Stimulated activated CD4-positive, alpha-beta T cell treated with anti-CD3 and anti-CD28 coated beads, TNF-alpha, amount 100 ng/mL, for 24 hours (primary cell): ENCODE data around the gene IQSEC2.

ENCODE experiments used
- DNase-seq, 3 experiments: peaks; one replicate each; pipeline ENCODE4 v3.0.0-alpha.2; 2020; ENCODE audit warnings: low read depth in 3 of 3

IQSEC2 gene

DNA sequence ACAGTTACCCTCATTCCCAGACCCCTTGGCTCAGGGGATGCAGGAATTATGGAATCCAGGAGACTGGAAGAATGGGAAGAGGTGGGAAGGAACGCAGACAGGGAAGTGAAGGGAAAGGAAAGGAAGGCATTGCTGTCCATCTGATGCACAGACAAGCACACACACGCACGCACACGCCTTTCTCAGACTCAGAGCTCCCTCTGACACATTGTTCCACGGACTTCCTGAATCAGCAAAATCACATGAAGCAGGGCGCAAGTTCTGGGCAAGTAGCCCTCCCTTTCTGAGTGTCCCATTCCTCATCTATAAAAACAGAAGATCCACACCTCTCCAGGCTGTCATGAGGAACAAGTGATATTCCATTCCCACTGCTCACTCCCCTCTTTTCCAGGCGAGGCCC lies 13.2 kb downstream of the IQSEC2 start:
- DNase-seq = no peak

DNA sequence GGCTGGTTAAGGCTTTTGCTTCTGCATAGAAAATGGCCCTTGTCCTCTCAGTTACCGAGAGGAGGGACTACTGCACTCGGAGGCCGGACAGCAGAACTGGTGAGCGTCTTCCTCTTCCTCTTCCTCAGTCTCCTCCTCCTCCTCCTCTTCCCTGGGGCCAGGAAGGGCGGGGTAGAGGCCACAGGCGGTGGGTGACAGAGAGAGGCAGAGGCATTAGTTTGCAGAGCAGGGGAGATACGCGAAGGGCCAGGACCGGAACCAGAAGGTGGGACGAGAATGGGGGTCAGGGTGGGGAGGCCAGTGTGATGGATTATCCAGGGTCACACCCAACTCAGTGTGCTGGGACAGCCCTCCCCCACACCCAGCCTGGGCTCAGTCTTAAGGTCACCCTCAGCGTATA lies 14.5 kb downstream of the IQSEC2 start:
- no peak for DNase-seq

DNA sequence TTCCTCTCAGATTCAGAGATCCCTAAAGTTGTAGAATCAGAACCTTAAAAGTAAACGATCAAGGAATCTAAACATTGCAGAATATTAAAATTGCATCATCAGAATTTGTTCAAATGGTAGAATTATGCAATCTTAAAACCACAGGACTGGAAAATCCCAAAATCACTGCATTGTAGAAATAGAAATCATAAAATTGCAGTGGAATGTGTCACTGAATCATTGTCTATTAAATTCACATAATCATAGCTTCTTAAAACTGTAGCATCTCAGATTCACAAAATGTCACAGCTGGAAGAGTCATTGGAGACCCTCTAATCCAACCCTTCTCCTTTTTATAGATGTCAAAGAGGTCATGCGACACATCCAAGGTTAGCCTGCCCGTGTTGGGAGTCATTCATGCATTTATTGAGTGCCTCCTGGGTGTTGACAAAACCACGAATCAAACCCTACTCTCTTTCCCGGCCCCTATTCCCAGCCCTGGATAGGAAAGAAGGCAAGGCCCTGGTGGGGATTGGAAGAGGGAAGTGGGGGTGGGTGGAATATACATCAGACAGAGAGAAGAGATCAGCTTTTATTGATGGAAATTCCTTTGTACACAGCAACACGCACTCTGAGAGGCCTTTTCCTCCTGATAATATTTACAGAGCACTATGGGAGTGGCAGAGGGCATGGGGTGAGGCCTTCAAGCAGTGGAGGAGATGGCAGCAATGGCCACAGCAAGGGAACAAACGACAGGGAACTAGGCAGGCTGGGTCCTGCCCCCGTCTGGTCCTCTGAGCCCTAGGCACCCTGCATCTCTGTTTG lies 15.4 kb downstream of the IQSEC2 start:
- DNase-seq = no peak

DNA sequence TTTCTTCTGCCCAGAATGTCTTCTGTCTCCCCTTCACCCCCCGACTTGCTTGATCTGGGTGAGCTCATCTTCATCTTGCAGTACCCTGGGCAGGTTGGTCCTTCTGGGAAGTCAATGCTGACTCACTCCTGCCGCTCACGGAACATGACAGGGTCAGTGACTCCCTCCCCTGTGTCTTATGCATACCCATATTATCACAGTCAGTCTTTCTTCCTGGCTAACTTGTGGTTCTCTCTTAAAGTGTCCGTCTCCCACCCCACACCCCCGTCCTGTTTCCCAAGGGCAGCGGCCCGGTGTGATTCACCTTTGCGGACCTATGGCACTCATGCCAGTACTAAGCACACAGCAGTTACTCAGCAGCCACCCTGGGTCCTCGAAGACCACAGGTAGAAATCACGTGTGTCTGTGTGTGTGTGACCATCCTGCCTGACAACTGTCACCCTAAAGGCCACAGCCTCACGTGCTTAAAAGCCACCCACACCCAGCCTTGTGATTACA lies 17.7 kb downstream of the IQSEC2 start:
- DNase-seq = peak in 1 of 3 experiments; percentile 53

DNA sequence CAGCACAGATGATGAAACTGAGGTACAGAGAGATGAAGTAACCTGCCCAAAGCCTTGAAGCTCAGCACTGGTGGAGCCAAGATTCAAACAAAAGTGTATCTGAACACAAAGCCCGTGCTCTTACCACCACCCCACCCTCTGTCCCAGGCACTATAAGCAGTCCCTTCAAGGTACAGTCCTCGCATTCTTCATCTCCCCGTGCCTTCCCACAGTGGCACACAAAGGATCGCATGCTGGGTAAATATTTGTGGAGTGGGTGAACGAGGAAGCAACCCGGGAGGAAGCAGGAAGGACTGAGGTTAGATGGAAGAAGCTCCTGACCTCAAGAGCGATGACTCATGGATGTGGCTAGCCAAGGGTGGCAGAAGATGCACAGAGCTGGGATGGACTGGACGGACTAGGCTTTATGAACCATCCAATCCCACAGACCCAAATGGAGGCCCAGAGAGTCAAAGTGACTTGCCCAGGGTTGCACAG lies 18.4 kb downstream of the IQSEC2 start:
- DNase-seq = no peak

DNA sequence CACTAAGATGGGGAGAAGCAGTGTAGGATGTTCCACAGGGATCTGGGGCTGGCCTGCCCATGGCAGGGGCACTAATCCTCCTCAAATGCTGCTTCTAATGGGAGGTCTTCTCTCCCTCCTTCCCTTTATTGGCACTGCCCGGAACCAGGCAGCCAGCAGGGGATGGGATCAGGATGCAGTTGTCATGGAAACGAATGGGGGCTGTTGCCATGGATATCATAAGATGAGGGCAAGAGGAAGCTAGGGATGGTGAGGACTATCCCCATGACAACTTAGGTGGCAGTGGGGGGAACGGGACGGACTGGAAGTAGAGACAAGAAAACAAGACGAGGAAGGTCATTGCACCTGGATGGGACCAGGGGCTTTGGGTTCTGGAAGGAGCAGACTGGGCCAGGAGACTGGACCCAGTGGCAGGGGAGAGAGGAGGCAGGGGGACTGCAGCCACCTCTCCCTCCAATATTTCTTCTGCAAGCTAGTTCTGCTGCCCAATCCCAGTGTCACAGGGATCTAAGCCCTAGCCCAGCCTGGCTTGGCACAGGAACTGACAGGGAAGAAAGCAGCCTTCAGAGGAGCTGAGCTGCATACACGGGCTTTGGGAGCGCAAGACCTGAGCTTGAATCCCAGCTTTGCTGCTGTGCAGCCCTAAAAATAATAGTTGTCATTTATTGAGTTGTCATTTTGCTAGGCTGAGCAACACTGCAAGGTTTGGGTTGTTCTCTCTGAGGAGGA lies 19.0 kb downstream of the IQSEC2 start:
- DNase-seq = no peak

DNA sequence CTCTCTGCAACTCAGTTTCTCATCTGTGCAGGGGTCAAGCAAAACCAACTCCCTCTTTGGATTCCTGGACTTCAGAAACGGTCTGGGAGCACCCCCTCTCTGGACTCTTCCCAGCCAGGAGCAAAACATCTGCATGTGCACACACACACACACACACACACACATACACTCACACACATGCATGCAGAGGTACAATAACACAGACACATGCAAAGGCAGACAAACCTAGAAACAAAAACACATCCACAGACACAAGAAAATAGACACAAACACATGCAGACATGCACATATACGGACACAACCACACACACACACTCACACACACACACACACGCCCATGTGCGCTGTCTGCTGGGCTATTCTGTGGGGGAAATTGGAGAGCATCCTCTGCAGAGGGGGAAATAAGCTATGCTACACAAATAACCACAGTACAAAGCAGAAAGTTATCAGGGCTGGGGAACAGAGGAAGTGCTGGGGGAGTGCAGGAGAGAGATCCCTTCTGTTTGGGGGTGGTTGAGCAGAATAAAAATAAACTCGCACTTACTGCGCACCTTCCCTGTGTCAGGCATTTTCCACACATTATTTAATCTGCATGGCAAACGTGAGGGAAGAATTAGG lies 19.9 kb downstream of the IQSEC2 start:
- no peak for DNase-seq

DNA sequence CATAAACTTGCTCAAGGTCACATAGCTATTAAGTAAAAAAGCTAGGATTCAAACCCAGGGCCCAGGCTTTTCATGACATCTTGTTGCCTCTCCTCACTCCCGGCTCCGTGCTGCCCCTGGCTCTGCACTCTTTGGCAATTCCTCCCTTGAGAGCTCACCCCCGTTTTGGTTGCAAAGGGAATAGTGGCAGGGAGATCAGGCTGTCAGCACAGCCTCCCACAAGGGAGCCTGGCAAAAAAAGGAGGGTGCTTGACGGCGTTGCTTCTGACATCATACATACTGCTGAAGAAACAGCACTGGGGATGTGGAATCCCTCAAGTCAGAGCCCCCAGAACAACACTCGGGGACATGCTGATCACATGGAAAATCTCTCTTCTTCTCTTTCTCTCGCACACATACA lies 20.5 kb downstream of the IQSEC2 start:
- no peak for DNase-seq

DNA sequence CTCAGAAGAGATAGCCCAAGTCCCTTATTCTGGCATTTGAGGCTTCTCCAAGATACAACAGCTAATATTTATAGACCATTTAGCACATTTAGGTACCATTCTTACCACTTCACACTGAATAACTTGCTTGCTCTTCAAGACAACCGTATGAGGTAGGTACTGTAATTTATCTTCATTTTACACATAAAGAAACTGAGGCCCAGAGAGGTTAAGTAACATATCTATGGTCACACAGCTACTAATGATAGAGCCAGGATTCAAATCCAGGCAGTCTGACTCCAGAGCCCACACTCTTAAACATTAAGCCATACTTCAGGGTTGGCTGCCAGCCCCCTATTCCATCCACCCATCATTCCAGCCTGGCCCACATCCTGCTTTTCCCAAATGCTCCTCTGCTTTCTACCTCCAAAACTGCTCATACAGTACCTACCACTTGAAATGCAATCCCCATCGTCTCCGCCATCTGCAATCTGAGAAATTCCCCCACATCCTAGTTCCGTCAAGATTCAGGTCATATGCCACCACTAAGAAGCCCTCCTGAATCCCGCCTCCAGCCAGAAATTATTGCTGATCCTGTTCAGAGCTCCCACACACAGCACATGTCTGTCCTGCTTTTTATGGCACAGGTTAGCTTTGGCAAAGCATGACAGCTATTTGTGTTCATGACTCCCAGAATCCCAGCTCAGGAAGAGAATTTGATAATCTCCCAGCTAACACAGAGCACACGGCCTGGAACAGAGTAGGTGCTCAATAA lies 23.5 kb downstream of the IQSEC2 start:
- DNase-seq = no peak

DNA sequence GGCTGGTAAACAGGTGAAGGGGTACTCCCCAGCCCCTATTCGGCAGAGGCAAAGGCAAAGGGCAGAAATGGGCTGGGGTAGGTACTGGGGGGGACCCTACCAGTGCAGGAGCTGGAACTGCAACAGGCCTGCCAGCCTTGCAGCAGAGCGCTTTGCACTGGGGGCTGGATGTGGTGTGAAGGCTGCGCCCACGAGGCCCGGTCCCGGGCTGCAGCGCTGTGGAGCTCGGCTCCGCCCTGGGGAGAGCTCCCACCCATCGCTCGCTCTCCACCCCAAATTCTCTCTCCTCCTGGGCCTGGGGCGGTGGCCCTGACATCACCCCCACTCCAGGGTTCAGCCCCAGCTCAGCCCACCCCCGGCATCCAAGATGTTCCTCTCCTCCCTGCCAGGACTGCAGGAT lies 24.2 kb downstream of the IQSEC2 start:
- DNase-seq = no peak

DNA sequence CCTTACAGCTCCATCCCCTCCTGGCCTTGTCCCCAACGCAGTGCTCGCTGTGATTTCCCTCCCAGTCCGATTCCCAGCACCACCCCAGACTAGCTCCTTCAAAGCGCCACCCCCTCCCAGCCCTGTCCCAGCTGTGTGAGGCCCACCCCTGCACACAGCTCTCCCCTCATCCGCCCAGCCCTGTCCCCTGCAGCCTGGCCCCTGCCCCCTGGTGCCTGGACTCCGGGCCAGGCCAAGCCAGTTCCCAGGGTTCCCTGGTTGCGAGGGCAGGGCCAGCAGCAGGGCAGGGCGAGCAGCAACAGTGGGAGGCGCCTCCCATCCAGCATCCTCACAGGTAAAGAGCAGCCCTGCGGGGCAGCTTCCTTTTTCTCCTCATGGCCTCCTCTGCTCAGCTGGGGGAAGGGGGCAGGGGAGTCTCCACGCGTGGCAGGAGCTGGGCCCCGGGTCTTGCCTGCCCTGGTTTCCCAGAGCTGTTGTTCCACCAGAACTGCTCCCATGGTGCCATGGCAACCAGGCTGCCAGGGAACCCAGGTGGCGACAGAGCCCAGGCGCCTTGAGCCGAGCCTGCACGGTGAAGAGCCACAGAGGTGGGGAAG lies 24.8 kb downstream of the IQSEC2 start:
- no peak for DNase-seq

DNA sequence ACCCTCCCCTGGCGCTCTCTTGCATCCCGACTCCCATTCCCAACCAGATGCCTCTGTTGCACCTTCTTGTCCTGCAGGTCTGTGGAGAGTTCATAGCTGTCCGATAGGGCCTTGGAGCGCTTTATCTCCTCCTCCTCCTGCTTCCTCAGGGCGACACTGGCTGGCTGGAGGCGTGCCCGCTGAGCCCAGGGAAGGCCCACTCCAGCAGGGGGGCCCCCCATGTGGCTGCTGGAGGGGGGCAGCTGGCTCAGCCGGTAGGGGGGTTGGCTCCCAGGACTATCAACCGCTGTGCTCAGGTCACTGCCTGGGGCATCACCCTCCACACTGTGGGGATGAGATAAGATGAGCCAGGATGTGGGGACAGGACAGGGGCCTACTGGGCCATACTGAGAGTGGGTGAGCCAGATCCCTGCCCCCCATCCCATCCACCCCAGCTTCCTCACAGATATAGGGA lies 25.6 kb downstream of the IQSEC2 start:
- DNase-seq = no peak

DNA sequence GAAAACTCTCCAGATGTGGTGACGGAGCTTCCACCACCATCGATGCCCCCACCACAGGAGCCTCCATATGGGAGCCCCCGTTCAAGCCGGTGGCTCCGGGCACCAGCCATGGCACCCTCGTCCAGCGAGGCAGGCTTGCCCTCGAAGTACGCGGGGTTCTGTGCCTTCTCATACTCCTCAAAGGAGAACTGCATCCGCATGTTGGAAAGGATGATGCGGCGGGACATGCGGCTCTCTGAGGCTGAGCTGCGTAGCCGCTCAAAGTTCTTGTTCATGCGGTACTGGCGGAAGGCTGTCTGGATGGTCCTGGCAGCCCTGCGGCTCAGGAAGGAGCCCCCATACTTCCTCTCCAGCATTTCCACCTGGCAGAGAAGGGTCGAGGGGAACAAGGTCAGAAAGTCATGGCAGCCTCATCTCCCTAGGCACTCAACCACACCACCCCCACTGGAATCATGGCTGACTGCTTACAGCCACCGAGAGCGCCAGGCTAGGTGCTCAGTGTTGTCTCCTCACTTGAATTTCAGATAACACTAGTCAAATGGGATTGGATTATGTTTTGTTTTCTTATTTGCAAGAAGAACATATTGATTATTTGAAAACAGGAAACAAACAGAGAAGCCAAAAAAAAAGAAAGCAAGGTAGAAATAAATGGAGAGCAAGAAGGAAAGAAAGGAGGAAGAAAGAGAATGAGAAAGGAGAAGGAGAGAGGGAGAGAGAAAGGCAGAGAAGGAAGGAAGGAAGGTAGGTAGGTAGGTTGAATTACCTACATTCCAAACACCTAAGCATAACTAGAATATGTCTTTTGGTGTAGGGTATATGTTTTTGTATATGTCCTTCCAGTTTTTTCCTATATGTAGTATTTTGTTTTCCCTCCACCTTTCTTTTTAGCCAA lies 26.6 kb downstream of the IQSEC2 start:
- no peak for DNase-seq

DNA sequence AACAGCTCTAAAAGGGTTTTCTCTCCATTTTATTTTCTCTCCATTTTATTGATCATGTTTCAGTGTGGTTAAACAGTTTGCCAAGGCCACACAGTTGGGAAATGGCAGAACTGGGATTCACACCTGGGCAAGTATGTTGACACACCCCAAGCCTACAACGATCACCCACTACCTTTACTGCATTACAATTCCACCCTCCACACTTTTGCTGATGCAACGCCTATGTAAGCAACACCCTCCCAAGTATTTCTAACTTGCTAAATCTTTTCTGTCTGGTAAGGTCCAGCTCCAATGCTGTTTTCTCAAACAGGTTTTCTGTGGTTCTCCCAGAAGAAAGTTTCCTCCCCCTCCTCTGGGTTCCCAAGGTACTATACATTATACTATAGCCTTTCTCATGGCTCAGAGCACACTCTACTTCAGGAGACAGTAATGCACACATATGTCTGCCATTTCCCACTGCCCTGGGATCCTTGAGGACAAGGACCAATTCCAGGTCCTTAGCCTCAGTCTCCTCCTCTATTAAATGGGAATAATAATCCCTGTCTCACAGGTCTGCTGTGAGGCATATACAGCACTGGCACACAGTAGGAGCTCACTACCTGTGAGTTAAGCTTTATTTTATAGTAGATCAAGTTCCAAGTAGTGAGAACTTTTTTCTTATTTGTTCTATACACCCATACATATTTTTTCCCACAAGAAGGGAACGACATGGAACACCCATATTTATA lies 27.9 kb downstream of the IQSEC2 start:
- DNase-seq = no peak

DNA sequence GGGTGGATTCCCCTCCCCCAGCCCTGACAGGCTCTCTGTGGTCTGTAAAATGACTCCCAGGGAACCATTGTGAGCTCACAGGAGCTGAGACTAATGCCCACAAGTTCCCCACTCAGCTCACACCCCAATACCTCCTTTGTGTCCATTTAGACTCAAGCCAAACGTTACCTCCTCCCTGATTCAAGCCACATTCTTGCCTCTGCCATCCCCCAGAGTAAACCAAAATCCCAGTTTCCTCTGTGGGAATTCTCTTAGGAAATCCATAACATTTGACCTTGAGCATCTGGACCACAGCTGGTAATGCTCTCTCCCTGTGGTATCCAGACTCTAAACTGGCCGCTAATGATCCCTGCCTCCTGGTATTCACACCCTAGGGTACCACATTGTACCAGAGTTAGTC lies 30.1 kb downstream of the IQSEC2 start:
- no peak for DNase-seq

DNA sequence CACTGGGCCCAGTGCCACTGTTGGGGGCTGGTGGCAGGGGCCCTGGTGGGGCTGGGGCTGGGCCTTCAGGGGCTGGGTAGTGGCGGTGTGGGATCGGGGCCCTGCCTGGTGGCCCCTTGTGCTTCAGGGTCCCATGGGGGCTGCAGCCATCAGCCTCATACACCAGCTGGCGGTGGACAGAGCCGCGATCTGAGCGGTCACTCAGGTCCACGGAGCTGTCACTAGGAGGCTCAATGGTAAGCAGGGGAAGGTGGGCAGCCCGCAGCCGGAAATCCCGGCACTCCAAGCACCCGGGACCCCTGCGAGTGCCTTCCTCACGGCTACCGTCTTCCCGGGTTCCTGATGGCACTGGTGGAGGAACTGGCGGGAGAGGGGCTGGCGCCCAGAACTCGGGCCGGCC lies 30.8 kb downstream of the IQSEC2 start:
- DNase-seq = no peak

DNA sequence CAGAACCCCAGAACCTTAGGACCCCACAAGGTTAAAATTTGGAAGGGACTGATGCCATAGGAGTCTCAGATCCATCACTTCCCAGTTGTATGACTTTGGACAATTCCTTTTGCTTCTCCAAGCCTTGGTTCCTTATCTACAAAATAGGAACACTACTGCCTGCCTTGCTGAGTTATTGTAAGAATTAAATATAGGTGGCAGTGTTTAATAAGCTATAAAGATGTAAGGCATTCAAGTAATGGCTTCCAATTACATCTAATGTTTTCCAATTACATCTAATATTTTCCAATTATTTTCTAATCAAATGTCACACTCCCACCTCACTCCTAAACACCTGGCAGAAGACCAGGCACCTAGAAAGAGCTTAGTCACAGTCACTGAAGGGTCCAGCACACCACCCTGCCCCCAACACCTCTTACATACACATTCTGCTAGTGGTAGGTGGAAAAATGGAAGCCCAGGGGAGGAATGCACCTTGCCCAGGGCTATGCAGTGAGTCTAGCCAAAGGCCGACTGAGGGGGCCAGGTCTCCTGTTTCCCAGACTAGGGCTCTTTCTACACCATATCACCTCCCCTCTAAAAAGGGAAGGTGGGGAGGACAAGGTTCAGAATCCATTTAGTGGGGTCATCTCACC lies 31.9 kb downstream of the IQSEC2 start:
- no peak for DNase-seq

DNA sequence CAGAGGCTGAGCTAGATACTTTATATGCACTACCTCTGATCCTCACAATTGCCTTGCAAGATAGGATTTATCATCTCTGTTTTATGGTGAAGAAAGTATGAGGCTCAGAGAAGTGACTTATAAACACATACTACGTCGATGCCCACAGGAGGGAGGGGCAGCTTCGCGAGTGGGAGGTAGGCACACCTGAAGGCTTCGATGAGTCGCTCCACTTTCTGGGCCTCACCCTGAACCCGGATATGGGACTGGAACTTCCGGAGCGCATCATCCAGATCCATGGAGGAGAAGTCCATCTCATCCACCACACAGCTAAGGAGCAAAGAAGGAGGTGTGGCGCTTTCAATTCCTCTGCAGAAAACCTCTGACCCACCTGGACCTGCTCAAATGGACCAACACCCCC lies 33.5 kb downstream of the IQSEC2 start:
- no peak for DNase-seq

DNA sequence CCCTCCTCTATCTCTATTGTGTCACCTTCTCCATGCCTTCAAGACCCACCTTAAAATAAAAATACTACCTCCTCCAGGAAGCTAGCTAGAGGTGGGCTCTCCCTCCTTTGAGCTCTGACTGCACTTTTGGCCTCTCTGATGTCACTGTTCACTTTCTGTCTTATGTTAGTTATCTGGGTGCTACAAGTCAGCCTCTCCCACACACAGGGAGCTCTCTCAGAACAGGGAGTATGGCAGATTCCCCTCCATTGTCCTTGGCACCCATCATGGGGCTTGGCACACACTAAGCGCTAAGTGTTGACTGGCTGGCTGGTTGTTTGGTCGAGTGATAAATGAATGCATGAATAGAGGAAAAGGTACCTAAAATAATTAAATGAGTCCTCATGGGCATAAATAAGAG lies 35.2 kb downstream of the IQSEC2 start:
- DNase-seq = no peak
